ENCODE data around the gene VPS72. TPM values are rescaled to one million over a fixed set of nuclear protein-coding genes. Genes with fewer than 3 reads are reported as not detected.

VPS72 gene
- polyA plus RNA-seq, 1 of the 3 experiments (the other 2 are of a cell fraction), result 80.2 TPM

- TF ChIP-seq USF2 (IDR thresholded peaks at IDR 0.05; ENCODE audit: borderline replicate concordance, low read depth, low read length), result no peak
These were observed 57.5 kb downstream of the VPS72 start (continued) for GRCh38 chr1:151132335-151133017.

GRCh38 chr1:151131701-151132334 is 58.2 kb downstream of the VPS72 start:
- H4K20me1 ChIP-seq (ENCODE audit: insufficient read depth), result no peaks in the 10 kb centered on the region
- no peaks in the 10 kb centered on the region for H3K9me3 ChIP-seq
- no peaks in the 10 kb centered on the region for H3K4me1 ChIP-seq (ENCODE audit: control insufficient read depth in 1 of 2, insufficient read depth in 2 of 2, low read depth in 1 of 2, low read length in 1 of 2)
- ChIA-PET POLR2A (no interaction called here), CTCF (interaction anchor here (0.7 to 1.7 kb wide), 2 partner anchors 32 to 876 kb away, joined by 3 to 8 read pairs; no protein-coding TSS in a partner anchor)
- TF ChIP-seq TEAD4 (IDR thresholded peaks at IDR 0.05; ENCODE audit: borderline replicate concordance, insufficient read depth) (no peak), FOXJ3 (CRISPR knock-in tag; IDR thresholded peaks at IDR 0.05) (no peak), RAD21 (IDR thresholded peaks at IDR 0.05; ENCODE audit: low read length) (no peak), NFIC (IDR thresholded peaks at IDR 0.05; ENCODE audit: borderline replicate concordance) (no peak), NRF1 (IDR thresholded peaks at IDR 0.05; ENCODE audit: low read depth, low read length) (no peak), USF1 (IDR thresholded peaks at IDR 0.05; ENCODE audit: borderline replicate concordance, low read depth) (no peak), CTCF (IDR thresholded peaks at IDR 0.05) (no peak), RFX5 (IDR thresholded peaks at IDR 0.05; ENCODE audit: low read length) (no peak), GATA2 (CRISPR knock-in tag; IDR thresholded peaks at IDR 0.05) (no peak)
- no peak overlapping the region for H3K27ac ChIP-seq (ENCODE audit: low read depth in 2 of 2, low read length in 1 of 2)
- H3F3A ChIP-seq (replicated peaks; ENCODE audit: insufficient read depth), result peaks cover 13% of the 10 kb centered on the region
- no peaks in the 10 kb centered on the region for H3K27me3 ChIP-seq (ENCODE audit: insufficient read depth)
- WGBS (ENCODE audit: low lambda C conversion rate), result 86% methylated on average over 26 of the region's 39 CpGs
- no peak overlapping the region for H3K9ac ChIP-seq
- no peaks in the 10 kb centered on the region for H3K36me3 ChIP-seq (replicated peaks in 1 of 2; ENCODE audit: control insufficient read depth in 1 of 2, insufficient read depth in 2 of 2, low read length in 1 of 2)
- peak; percentile 23 for DNase-seq
- no peak overlapping the region for H3K4me3 ChIP-seq (ENCODE audit: low read depth in 2 of 2, low read length in 1 of 2)
- H3K4me2 ChIP-seq, result no peak overlapping the region
- H3K79me2 ChIP-seq (ENCODE audit: insufficient read depth), result no peaks in the 10 kb centered on the region
- H3K9me2 ChIP-seq, result no peaks in the 10 kb centered on the region
- H2AFZ ChIP-seq (ENCODE audit: low read depth), result no peak overlapping the region

Measured in SK-N-SH (cell line).